ENCODE data around the gene HOXC11.

- TF ChIP-seq, protein P1, sequence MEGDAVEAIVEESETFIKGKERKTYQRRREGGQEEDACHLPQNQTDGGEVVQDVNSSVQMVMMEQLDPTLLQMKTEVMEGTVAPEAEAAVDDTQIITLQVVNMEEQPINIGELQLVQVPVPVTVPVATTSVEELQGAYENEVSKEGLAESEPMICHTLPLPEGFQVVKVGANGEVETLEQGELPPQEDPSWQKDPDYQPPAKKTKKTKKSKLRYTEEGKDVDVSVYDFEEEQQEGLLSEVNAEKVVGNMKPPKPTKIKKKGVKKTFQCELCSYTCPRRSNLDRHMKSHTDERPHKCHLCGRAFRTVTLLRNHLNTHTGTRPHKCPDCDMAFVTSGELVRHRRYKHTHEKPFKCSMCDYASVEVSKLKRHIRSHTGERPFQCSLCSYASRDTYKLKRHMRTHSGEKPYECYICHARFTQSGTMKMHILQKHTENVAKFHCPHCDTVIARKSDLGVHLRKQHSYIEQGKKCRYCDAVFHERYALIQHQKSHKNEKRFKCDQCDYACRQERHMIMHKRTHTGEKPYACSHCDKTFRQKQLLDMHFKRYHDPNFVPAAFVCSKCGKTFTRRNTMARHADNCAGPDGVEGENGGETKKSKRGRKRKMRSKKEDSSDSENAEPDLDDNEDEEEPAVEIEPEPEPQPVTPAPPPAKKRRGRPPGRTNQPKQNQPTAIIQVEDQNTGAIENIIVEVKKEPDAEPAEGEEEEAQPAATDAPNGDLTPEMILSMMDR (IDR thresholded peaks at IDR 0.05 in 2 of 3, conservative IDR thresholded peaks at IDR 0.05 in 1 of 3; ENCODE audit: control insufficient read depth in 2 of 3, extremely low read depth in 1 of 3, insufficient read depth in 1 of 3, low read depth in 3 of 3, low read length in 3 of 3): no peak
- TF ChIP-seq SUZ12 (IDR thresholded peaks at IDR 0.05; ENCODE audit: unreplicated experiment) (no peak), RAD21 (IDR thresholded peaks at IDR 0.05; ENCODE audit: insufficient read depth, low read depth, low read length) (no peak), SMARCA5 (IDR thresholded peaks at IDR 0.05) (no peak)
- TF ChIP-seq, protein P2, sequence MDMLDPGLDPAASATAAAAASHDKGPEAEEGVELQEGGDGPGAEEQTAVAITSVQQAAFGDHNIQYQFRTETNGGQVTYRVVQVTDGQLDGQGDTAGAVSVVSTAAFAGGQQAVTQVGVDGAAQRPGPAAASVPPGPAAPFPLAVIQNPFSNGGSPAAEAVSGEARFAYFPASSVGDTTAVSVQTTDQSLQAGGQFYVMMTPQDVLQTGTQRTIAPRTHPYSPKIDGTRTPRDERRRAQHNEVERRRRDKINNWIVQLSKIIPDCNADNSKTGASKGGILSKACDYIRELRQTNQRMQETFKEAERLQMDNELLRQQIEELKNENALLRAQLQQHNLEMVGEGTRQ (IDR thresholded peaks at IDR 0.05; ENCODE audit: borderline replicate concordance, low read depth, low read length): no peak
Measured at GRCh38 chr12:53977596-53978445, 4.9 kb downstream of the HOXC11 start.

All from GM12878 (cell line).